ENCODE measurements around the gene WTIP.

The WTIP gene

DNA sequence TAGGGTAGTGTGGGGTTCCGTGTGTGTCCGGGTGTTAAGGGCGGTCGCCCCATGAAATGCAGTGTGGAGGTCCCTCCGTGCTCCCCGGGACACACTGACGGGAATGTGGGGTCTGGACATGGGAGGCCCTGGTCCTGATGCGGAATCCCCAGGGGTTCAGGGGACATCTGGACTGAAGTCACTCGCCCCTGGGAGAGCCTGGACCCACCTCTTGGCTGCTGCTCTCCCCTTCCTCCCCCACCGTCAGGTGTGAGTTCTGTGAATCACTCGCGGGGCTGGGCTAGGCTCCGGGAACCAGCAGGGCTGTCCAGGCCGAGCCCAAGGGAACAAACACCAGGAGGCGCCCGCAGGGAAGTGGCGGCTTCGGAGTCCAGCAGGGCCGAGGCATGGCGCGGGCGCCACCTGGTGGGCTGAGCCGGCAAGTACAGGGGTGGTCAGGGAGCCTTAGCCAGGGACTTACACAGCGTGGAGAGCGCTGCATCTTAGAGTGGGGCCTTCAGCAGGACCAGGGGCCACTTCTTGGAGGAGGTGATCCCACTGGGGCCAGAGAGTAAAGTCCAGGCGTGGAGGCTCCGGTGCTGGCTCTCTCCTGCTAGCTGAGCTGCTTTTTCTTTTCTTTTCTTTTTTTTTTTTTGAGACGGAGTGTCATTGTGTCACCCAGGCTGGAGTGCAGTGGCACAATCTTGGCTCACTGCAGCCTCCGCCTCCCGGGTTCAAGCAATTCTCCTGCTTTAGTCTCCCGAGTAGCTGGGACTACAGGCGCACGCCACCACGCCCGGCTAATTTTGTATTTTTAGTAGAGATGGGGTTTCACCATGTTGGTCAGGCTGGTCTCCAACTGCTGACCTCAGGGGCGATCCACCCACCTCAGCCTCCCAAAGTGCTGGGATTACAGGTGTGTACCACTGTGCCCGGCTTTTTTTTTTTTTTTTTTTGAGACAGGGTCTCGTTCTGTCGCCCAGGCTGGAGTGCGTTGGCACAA, 20.1 kb downstream of the WTIP start:
- Histone ChIP-seq H2AK5ac (ENCODE audit: low read length, severe bottlenecking) (peak overlapping the region; percentile 24), H3K4me2 (ENCODE audit: low read length, poor library complexity, severe bottlenecking) (no peak overlapping the region), H3K4me1 (ENCODE audit: control insufficient read depth, insufficient read depth, low read depth, low read length) (peaks cover 19% of the 10 kb centered on the region), H4K91ac (ENCODE audit: low read length) (peak overlapping the region; percentile 15), H3K9ac (ENCODE audit: low read length) (peak overlapping the region; percentile 41), H3K27ac (ENCODE audit: low read length, poor library complexity, severe bottlenecking) (no peak overlapping the region), H3K36me3 (ENCODE audit: control insufficient read depth in 1 of 2, insufficient read depth in 2 of 2, low read depth in 1 of 2, low read length in 2 of 2) (peaks cover 5 to 55% of the 10 kb centered on the region in 2 experiments), H3K27me3 (ENCODE audit: control insufficient read depth in 1 of 2, insufficient read depth in 1 of 2, low read length in 2 of 2) (no peaks in the 10 kb centered on the region), H2BK15ac (ENCODE audit: low read depth, poor library complexity, severe bottlenecking) (peak overlapping the region; percentile 3), H2AFZ (ENCODE audit: low read depth, low read length) (no peak overlapping the region), H3K14ac (ENCODE audit: low read length in 2 of 2) (peak overlapping the region in 1 of 2 experiments; percentile 11), H3K4ac (ENCODE audit: low read depth in 1 of 2, low read length in 2 of 2) (no peak overlapping the region), H3K18ac (ENCODE audit: low read depth in 1 of 2, low read length in 2 of 2) (no peak overlapping the region), H2BK5ac (ENCODE audit: low read depth, low read length, poor library complexity, severe bottlenecking) (no peak overlapping the region), H3K9me3 (ENCODE audit: control insufficient read depth, low read length) (no peaks in the 10 kb centered on the region), H2BK120ac (ENCODE audit: low read depth, low read length) (no peak overlapping the region), H3K79me1 (replicated peaks; ENCODE audit: low read length, poor library complexity, severe bottlenecking) (peaks cover 2% of the 10 kb centered on the region), H3K4me3 (ENCODE audit: insufficient read depth in 1 of 2, low read depth in 1 of 2, low read length in 2 of 2) (no peak overlapping the region), H4K8ac (ENCODE audit: low read length) (peak overlapping the region; percentile 61), H3K23ac (ENCODE audit: low read length in 2 of 2) (no peak overlapping the region), H2BK12ac (ENCODE audit: low read length in 2 of 2) (peak overlapping the region in 1 of 2 experiments; percentile 7)
- 47% methylated on average over 37 of the region's 40 CpGs for WGBS
- peak; percentile 88 for DNase-seq

DNA sequence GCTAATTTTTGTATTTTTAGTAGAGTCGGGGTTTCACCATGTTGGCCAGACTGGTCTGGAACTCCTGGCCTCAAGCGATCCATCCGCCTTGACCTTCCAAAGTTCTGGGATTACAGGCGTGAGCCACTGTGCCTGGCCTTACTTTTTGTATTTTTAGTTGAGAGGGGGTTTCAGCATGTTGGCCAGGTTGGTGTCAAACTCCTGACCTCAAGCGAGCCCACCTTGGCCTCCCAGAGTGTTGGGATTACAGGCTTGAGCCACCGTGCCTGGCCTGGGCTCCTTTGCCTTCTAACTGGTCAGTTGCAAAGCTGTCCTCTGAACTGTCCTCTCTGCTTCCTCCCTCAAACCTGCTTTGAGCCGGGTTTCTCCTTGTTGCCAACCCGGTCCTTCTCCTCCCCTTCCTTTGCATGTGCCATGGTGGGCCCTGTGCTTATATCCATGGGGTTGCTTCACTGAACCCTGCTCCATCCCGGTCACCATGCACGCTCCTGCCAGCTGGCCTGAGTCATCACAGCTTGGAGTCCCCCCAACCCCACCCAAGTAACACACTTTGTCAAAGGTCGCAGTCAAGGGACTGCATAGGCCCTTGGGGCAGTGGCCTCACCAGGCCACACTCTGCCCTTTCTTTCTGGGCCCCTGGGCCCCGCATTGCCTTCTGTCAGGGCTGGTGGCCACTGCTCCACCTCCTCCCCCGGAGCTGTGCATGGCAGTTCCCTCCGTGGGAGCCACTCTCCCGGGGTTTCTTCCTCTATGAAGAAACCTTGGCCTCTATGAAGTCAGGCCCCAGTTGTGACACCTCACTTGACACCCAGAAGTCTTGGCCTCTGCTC, 21.2 kb downstream of the WTIP start:
- Histone ChIP-seq H4K8ac (ENCODE audit: low read length) (no peak overlapping the region), H3K9me3 (ENCODE audit: control insufficient read depth, low read length) (no peaks in the 10 kb centered on the region), H3K4me1 (ENCODE audit: control insufficient read depth, insufficient read depth, low read depth, low read length) (peaks cover 19% of the 10 kb centered on the region), H3K23ac (ENCODE audit: low read length in 2 of 2) (peak overlapping the region in 1 of 2 experiments; percentile 48), H2AFZ (ENCODE audit: low read depth, low read length) (no peak overlapping the region), H3K9ac (ENCODE audit: low read length) (peak overlapping the region; percentile 15), H3K18ac (ENCODE audit: low read depth in 1 of 2, low read length in 2 of 2) (peak overlapping the region in 1 of 2 experiments; percentile 18), H2BK15ac (ENCODE audit: low read depth, poor library complexity, severe bottlenecking) (no peak overlapping the region), H3K79me1 (replicated peaks; ENCODE audit: low read length, poor library complexity, severe bottlenecking) (no peaks in the 10 kb centered on the region), H2AK5ac (ENCODE audit: low read length, severe bottlenecking) (no peak overlapping the region), H3K27ac (ENCODE audit: low read length, poor library complexity, severe bottlenecking) (no peak overlapping the region), H3K4me3 (ENCODE audit: insufficient read depth in 1 of 2, low read depth in 1 of 2, low read length in 2 of 2) (no peak overlapping the region), H4K91ac (ENCODE audit: low read length) (no peak overlapping the region), H2BK12ac (ENCODE audit: low read length in 2 of 2) (no peak overlapping the region), H2BK5ac (ENCODE audit: low read depth, low read length, poor library complexity, severe bottlenecking) (no peak overlapping the region), H3K14ac (ENCODE audit: low read length in 2 of 2) (no peak overlapping the region), H3K27me3 (ENCODE audit: control insufficient read depth in 1 of 2, insufficient read depth in 1 of 2, low read length in 2 of 2) (no peaks in the 10 kb centered on the region), H3K36me3 (ENCODE audit: control insufficient read depth in 1 of 2, insufficient read depth in 2 of 2, low read depth in 1 of 2, low read length in 2 of 2) (peaks cover 0 to 43% of the 10 kb centered on the region in 2 experiments), H3K4ac (ENCODE audit: low read depth in 1 of 2, low read length in 2 of 2) (no peak overlapping the region), H2BK120ac (ENCODE audit: low read depth, low read length) (no peak overlapping the region), H3K4me2 (ENCODE audit: low read length, poor library complexity, severe bottlenecking) (no peak overlapping the region)
- WGBS, result 89% methylated on average over 15 of the region's 15 CpGs
- peak; percentile 19 for DNase-seq

DNA sequence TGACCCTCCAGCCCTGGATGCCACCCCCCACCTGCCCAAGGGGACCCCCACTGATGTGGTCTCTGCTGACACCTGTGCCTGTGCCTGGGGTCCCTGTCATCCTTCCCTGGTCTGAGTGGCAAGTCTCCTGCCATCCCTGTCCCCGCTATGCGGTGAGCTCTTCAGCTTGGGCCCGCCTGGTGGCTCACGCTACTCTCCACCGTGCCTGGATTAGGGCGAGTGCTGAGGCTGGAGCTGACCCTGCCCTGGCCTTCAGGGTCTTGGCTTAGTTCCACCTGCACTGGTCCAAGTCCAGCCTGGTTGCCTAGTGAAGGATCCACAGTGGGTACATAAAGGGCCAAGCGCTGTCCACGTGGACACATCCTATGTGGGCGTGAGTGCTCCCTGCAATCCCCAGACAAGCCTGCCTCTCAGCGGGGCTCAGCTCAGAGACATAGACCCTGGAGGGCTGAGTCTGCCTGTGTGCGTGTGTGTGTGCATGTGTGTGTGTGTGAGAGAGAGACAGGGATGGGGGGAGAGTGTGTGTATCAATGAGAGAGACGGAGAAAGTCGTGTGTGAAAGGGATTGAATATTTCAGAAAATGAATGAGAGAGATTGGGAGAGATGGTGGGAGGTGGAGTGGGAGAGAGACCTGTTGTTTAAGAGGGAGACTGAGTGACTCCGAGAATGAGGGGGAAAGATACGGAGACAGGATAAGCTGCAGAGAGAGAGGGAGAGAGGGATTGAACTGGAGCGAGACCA, 22.1 kb downstream of the WTIP start:
- Histone ChIP-seq H2BK120ac (ENCODE audit: low read depth, low read length) (no peak overlapping the region), H2BK5ac (ENCODE audit: low read depth, low read length, poor library complexity, severe bottlenecking) (no peak overlapping the region), H3K14ac (ENCODE audit: low read length in 2 of 2) (no peak overlapping the region), H3K27me3 (ENCODE audit: control insufficient read depth in 1 of 2, insufficient read depth in 1 of 2, low read length in 2 of 2) (no peaks in the 10 kb centered on the region), H3K27ac (ENCODE audit: low read length, poor library complexity, severe bottlenecking) (no peak overlapping the region), H3K4me1 (ENCODE audit: control insufficient read depth, insufficient read depth, low read depth, low read length) (peaks cover 19% of the 10 kb centered on the region), H2BK15ac (ENCODE audit: low read depth, poor library complexity, severe bottlenecking) (no peak overlapping the region), H4K91ac (ENCODE audit: low read length) (no peak overlapping the region), H2AFZ (ENCODE audit: low read depth, low read length) (no peak overlapping the region), H3K9me3 (ENCODE audit: control insufficient read depth, low read length) (no peaks in the 10 kb centered on the region), H3K4me3 (ENCODE audit: insufficient read depth in 1 of 2, low read depth in 1 of 2, low read length in 2 of 2) (no peak overlapping the region), H4K8ac (ENCODE audit: low read length) (no peak overlapping the region), H3K4ac (ENCODE audit: low read depth in 1 of 2, low read length in 2 of 2) (no peak overlapping the region), H3K18ac (ENCODE audit: low read depth in 1 of 2, low read length in 2 of 2) (peak overlapping the region in 1 of 2 experiments; percentile 5), H3K79me1 (replicated peaks; ENCODE audit: low read length, poor library complexity, severe bottlenecking) (no peaks in the 10 kb centered on the region), H3K23ac (ENCODE audit: low read length in 2 of 2) (no peak overlapping the region), H2BK12ac (ENCODE audit: low read length in 2 of 2) (no peak overlapping the region), H3K36me3 (ENCODE audit: control insufficient read depth in 1 of 2, insufficient read depth in 2 of 2, low read depth in 1 of 2, low read length in 2 of 2) (peaks cover 0 to 35% of the 10 kb centered on the region in 2 experiments), H3K9ac (ENCODE audit: low read length) (no peak overlapping the region), H3K4me2 (ENCODE audit: low read length, poor library complexity, severe bottlenecking) (no peak overlapping the region), H2AK5ac (ENCODE audit: low read length, severe bottlenecking) (no peak overlapping the region)
- 93% methylated on average over 16 of the region's 16 CpGs for WGBS
- DNase-seq, result no peak
